HUES6 (cell line): Measurements from ENCODE around the gene MYO3B.

Experiments used
- H3K27ac ChIP-seq: 2 replicates; pipeline ENCODE4 v1.7.0; 2013; ENCODE audit warnings: low read depth, mild to moderate bottlenecking, low read length, inconsistent platforms
- H3K27me3 ChIP-seq: 2 replicates; pipeline ENCODE4 v1.6.1; 2013; ENCODE audit warnings: low read length; ENCODE audit not compliant: control insufficient read depth, insufficient read depth
- H3K36me3 ChIP-seq: 2 replicates; pipeline ENCODE4 v1.6.1; 2013; ENCODE audit warnings: low read length; ENCODE audit not compliant: control insufficient read depth, insufficient read depth
- H3K4me1 ChIP-seq: 2 replicates; pipeline ENCODE4 v1.6.1; 2013; ENCODE audit warnings: low read length; ENCODE audit not compliant: control insufficient read depth, insufficient read depth
- H3K4me3 ChIP-seq: 2 replicates; pipeline ENCODE4 v1.5.1; 2013; ENCODE audit warnings: low read depth, low read length
- H3K9ac ChIP-seq: one replicate; pipeline ENCODE4 v1.6.1; 2013; ENCODE audit warnings: mild to moderate bottlenecking, low read length
- H3K9me3 ChIP-seq: 2 replicates; pipeline ENCODE4 v1.6.1; 2013; ENCODE audit warnings: low read depth, low read length; ENCODE audit not compliant: control insufficient read depth, insufficient read depth

MYO3B gene

DNA sequence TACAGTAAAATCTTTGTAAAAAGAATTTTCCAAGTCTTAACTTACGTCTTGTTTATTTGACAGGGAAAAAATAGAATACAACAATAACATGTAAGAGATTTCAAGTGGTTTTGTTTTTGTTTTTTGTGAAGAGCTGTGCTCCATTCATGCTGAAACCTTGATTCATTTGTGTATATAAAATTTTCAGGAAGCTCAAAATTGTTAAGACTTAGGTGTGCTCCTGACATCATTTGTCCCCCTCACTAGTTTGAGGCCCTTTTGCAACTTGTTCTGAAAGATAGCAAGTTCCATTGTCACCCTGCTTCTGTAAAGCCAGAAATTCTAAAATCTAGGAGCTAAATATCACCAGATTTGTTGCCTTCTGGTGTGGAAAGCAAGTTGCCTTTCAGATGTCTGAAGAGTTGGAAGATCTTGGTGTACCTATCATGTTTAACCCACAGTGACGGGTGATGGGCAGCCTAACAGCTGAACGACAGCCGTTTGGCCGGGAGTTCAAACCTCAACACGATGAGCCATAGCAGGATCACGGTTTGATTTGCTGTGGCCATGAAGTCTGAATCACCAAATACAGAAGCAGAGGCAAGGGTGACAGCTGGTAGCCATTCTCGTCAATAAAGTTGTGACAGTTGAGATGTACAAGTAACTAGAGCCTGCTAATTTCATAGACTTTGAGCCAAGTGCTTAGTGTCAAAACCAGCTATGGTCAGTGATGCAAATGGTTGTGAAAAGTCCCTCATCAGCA, 331.7 kb downstream of the MYO3B start:
- H3K27ac ChIP-seq: no peak overlapping the region
- no peak overlapping the region for H3K9ac ChIP-seq
- H3K4me3 ChIP-seq: no peak overlapping the region
- H3K27me3 ChIP-seq: no peaks in the 10 kb centered on the region
- no peaks in the 10 kb centered on the region; the same call in 1 of the 2 replicates for H3K9me3 ChIP-seq
- H3K36me3 ChIP-seq: no peaks in the 10 kb centered on the region
- peaks cover 40% of the 10 kb centered on the region for H3K4me1 ChIP-seq

DNA sequence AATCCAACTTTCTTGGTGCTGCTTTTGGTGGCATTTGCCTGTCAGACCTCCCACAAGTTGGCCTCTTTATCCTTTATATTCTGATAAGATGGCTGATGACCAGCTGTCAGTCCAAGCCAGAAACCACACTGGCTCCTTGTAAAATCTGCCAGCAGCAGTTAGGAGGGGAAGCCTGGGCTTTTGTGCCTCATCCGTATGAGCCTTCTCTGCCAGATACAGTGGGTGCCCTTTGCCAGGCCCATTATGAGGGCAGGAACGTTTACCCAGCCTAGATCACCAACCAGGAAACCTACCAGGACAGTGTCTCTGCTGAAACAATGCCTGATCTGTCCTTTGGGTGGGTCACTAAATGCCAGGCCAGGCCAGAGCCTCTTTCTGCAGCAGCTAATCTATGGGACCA, 334.3 kb downstream of the MYO3B start:
- H3K9ac ChIP-seq: no peak overlapping the region
- no peaks in the 10 kb centered on the region for H3K36me3 ChIP-seq
- no peak overlapping the region for H3K27ac ChIP-seq

DNA sequence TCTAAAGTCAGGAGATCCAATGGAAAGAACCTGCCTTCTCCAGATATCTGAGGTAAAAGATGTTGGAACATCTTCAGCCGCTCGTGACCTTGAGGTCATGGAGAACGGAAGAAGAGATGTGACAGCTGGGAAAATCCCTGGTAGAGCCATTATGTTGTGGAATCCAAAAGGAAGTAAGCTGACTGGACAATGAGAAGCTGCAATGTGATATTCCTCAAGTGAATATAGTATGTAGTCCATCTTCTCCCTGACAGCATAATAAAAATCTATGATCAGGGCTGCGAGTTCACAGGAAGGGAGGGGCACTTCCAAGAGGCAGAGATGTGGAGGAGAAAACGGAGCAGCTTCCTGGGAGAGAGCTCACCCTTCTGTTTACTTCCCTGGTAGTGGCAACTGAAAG, 336.2 kb downstream of the MYO3B start:
- Histone ChIP-seq H3K4me3 (no peak overlapping the region), H3K9me3 (no peaks in the 10 kb centered on the region; the same call in 1 of the 2 replicates), H3K9ac (no peak overlapping the region), H3K4me1 (peaks cover 12% of the 10 kb centered on the region; the same call in 1 of the 2 replicates), H3K27ac (no peak overlapping the region), H3K27me3 (no peaks in the 10 kb centered on the region), H3K36me3 (no peaks in the 10 kb centered on the region)

More for the DNA sequence above, 334.3 kb downstream of the MYO3B start:
- H3K27me3 ChIP-seq: no peaks in the 10 kb centered on the region
- H3K9me3 ChIP-seq: no peaks in the 10 kb centered on the region; the same call in 1 of the 2 replicates
- H3K4me3 ChIP-seq: no peak overlapping the region
- H3K4me1 ChIP-seq: peaks cover 14% of the 10 kb centered on the region; the same call in 1 of the 2 replicates

DNA sequence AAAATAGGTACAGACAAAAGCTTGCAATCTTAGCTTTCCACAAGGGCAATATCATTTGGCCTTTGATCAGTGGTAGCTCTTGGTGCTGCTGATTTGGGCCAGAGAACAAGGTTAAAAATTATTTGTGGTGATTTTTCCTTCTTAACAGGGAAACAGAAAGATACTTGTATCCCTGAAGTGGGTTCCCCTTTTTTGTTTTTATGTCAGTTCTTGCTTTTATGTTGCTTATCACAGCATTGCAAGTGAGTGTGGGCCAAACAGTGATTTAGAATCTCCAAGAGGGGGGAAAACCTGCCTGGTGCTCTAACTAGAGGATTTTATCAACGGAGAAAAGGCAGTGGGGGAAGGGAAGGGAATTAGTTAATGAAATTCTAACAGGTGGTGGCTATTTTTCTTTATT, 339.6 kb downstream of the MYO3B start:
- Histone ChIP-seq H3K36me3 (no peaks in the 10 kb centered on the region), H3K27ac (no peak overlapping the region), H3K27me3 (no peaks in the 10 kb centered on the region)

DNA sequence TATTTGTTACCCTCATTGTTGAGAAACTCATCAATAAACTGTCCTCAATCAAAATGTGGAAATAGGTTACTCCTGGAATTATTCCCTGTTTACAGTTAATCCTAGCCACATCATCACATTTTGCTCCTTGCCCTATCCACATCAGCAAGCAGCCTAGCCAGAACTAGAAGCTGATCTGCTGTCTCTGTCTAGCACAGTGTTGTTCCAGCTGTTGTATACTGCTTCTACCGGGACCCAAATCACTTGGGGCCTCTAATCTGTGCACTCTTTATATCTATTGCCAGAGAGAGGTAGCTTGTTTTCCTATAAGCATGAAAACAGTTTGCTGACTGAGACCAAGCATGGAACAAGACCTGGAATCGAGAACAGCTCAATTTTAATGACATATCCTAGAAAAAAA, 341.0 kb downstream of the MYO3B start:
- H3K27me3 ChIP-seq: no peaks in the 10 kb centered on the region
- no peak overlapping the region for H3K27ac ChIP-seq
- H3K4me1 ChIP-seq: peaks cover under 1% of the 10 kb centered on the region; the same call in 1 of the 2 replicates
- H3K9ac ChIP-seq: no peak overlapping the region
- H3K4me3 ChIP-seq: no peak overlapping the region
- no peaks in the 10 kb centered on the region for H3K9me3 ChIP-seq
- H3K36me3 ChIP-seq: no peaks in the 10 kb centered on the region

More for the DNA sequence above, 339.6 kb downstream of the MYO3B start:
- no peaks in the 10 kb centered on the region; the same call in 1 of the 2 replicates for H3K4me1 ChIP-seq
- no peaks in the 10 kb centered on the region for H3K9me3 ChIP-seq
- no peak overlapping the region for H3K9ac ChIP-seq
- no peak overlapping the region for H3K4me3 ChIP-seq

DNA sequence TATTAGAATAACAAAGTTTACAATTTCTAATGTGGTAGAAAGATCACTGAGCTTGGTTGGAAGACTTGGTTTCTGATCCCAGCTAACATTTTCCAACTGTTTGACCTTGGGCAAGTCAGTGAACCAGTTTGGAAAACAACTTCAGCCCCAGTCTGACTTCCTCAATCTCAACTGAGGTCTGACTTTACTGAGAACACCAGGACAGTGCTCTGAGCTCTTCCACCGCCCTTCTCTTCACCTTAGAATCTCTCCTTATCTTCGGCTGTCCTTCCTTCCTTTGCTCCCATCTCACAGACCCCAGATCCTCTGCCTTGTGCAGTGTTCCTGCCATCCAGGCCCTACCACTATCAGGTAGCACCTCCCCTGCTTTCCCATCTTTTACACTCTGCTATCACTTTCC, 343.4 kb downstream of the MYO3B start:
- Histone ChIP-seq H3K9me3 (no peaks in the 10 kb centered on the region), H3K4me3 (no peak overlapping the region), H3K4me1 (peaks cover 14% of the 10 kb centered on the region), H3K27me3 (no peaks in the 10 kb centered on the region), H3K36me3 (no peaks in the 10 kb centered on the region), H3K27ac (no peak overlapping the region), H3K9ac (no peak overlapping the region)

DNA sequence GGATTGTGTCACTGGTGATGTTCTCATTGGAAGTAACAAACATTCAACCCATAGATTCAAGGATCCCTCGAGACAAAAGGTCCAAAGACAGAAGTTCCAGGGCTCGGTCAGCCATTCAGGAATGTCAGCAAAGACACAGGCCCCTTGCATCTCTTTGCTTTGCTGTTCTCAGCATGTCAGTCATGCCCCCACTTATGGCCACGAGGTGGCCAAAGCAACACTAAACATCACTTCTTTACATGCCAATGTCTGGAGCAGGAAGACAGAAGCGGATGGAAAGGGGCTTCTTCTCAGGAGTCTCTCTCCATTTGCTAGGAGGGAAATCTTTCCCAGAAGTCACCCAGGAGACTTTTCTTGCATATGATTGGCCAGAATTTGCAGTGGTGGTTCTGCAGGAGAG, 345.6 kb downstream of the MYO3B start:
- H3K27me3 ChIP-seq: no peaks in the 10 kb centered on the region
- no peak overlapping the region for H3K27ac ChIP-seq
- no peaks in the 10 kb centered on the region for H3K9me3 ChIP-seq
- H3K9ac ChIP-seq: no peak overlapping the region
- H3K4me1 ChIP-seq: peaks cover 14% of the 10 kb centered on the region
- H3K36me3 ChIP-seq: no peaks in the 10 kb centered on the region
- no peak overlapping the region for H3K4me3 ChIP-seq

DNA sequence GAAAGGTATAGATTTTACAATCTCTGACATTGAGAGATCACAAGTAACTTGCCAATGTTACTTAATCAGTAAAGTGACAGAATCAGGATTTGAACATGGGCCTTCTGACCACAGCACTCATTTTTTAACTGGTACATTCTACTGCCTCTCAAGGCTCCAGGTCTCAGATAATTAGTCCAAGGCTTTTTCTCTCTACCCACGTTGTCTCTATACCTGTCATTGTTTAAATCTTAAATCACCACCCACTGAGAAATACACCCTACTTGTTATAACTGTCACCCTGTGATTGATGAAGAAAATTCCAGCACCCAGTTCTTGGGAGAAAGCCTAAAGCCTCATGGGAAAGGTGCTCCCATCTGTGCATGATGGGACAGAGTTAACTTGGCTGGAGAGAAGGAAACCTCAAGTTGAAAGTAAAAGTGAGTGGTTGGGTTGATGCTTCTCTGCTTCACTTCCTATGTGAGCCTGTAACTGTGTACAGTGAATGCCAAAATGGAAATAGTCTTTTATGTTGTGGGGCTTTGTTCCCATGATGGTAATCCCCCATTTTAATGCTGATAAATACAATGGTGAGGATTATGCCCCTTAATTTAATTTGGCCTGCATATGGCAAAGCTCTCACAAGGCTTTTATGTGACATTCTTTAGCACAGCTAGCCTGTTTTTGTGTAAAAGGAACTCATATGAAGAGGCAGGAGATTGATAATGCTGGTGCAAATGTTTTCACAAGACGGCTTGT, 347.1 kb downstream of the MYO3B start:
- Histone ChIP-seq H3K4me1 (peaks cover 19% of the 10 kb centered on the region), H3K27ac (no peak overlapping the region), H3K36me3 (no peaks in the 10 kb centered on the region), H3K4me3 (no peak overlapping the region), H3K9ac (no peak overlapping the region), H3K27me3 (no peaks in the 10 kb centered on the region), H3K9me3 (no peaks in the 10 kb centered on the region)

DNA sequence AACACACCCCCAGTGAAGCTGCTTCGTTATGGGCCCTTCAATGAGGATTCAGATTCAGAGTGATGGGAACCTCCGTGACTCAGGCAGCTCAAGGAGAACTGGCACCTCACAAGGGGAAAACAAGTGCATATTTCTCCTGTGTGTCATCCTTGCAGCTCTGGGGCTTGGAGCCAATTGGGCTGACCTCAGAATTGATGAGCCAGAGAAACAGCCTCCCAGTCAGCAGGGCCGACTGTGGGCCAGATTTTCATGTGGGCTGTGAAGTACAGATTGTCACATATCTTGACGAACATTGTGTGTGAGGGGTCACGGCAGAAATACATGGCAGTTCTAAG, 347.6 kb downstream of the MYO3B start:
- H3K36me3 ChIP-seq: no peaks in the 10 kb centered on the region
- no peak overlapping the region for H3K9ac ChIP-seq
- H3K9me3 ChIP-seq: no peaks in the 10 kb centered on the region
- H3K4me3 ChIP-seq: no peak overlapping the region
- no peak overlapping the region for H3K27ac ChIP-seq
- H3K27me3 ChIP-seq: no peaks in the 10 kb centered on the region
- H3K4me1 ChIP-seq: peaks cover 24% of the 10 kb centered on the region

DNA sequence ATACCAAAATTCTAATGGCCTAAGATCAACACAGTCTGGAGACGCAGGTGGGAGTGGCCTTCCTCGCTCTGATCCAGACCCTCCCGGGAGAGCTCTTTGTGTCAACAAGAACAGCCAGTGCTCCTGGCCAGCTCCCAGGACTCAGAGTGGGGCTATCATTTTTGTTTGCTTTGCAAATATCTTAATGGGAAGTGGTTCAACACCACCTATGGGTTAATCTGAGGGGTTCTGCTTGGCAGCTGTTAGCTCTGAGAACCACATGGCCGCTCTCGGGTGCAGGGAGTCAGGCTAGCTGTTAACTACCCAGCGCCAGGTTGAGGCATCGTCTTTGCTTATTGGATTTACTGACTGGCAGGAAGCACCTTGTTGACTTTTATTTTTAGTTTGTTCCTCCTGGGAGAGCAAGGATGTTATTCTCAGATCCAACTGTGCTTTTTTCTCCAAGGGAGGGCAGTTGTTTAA, 352.4 kb downstream of the MYO3B start:
- H3K9ac ChIP-seq: no peak overlapping the region
- no peak overlapping the region for H3K4me3 ChIP-seq
- H3K9me3 ChIP-seq: no peaks in the 10 kb centered on the region
- peaks cover 21% of the 10 kb centered on the region for H3K4me1 ChIP-seq
- H3K36me3 ChIP-seq: no peaks in the 10 kb centered on the region
- H3K27ac ChIP-seq: no peak overlapping the region
- H3K27me3 ChIP-seq: no peaks in the 10 kb centered on the region

DNA sequence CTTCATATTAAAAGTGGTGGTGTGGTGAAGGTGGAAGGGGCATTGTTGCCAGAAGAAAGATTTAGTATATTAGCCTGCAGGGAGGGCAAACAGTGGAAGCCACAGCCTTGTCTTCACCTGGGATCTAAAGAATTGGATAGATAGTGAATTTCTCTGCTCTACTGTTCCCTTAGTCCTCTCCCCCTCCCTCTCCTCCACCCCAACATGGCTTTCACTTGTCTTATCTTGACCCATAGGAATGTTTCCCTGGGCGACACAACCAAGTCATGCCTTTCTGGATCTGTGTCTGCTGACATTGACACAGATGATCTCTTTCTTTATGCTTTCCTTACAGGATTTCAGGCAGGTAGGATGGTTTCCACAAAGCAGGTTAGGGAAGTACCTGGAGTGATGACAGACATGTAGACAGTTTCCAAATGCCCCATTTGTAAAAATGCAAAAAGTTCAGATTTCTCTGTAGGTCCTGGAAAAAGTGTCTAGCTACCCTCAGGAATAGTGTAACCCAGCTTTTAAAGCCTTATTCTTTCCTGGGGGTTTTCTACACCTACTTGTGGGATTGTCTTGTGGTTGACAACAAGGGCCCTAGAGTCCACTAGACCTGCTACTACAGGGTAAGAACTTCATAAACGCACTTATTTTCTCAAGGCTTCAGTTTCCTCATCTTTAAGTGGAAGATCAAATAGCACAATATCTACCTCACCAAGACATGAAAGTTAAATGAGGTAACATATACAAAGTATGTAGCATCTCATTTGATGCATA, 353.0 kb downstream of the MYO3B start:
- no peak overlapping the region for H3K27ac ChIP-seq
- H3K4me3 ChIP-seq: no peak overlapping the region
- H3K9me3 ChIP-seq: no peaks in the 10 kb centered on the region
- no peaks in the 10 kb centered on the region for H3K36me3 ChIP-seq
- H3K9ac ChIP-seq: no peak overlapping the region
- H3K4me1 ChIP-seq: peaks cover 16% of the 10 kb centered on the region
- no peaks in the 10 kb centered on the region for H3K27me3 ChIP-seq
